GM18498 (cell line): ENCODE measurements around the gene SNX3.
"Not testable (repeated sequence)": the region's sequence is repeated elsewhere in the genome, so short reads cannot be mapped to it uniquely, and the experiment has no call there.

ENCODE experiments used
- ATAC-seq: cut with Tn5 transposase; IDR thresholded peaks from one replicate; pipeline ENCODE4 v1.9.1; 2021; ENCODE audit warnings: mild to moderate bottlenecking, moderate library complexity; ENCODE audit not compliant: unreplicated experiment

SNX3 gene

GRCh38 chr6:108263371-108263770, 2.5 kb upstream of the SNX3 start:
- no peak for ATAC-seq

GRCh38 chr6:108260126-108260808, 573 bp downstream of the SNX3 start:
- peak; percentile 14 for ATAC-seq

GRCh38 chr6:108254433-108255410, 6.1 kb downstream of the SNX3 start:
- ATAC-seq: no peak

GRCh38 chr6:108253241-108253640, 7.6 kb downstream of the SNX3 start:
- no peak for ATAC-seq

- no peak for ATAC-seq
Observed at GRCh38 chr6:108252055-108252454, 8.8 kb downstream of the SNX3 start.

GRCh38 chr6:108251252-108251651, 9.6 kb downstream of the SNX3 start:
- ATAC-seq: no peak

- ATAC-seq: no peak
Observed at GRCh38 chr6:108250240-108250866, 10.5 kb downstream of the SNX3 start.

GRCh38 chr6:108247965-108248536, 12.8 kb downstream of the SNX3 start:
- no peak for ATAC-seq

GRCh38 chr6:108245095-108245494, 15.7 kb downstream of the SNX3 start:
- ATAC-seq: not testable (repeated sequence)

- ATAC-seq: no peak
Observed at GRCh38 chr6:108243836-108244235, 17.0 kb downstream of the SNX3 start.

- ATAC-seq: no peak
Observed at GRCh38 chr6:108242721-108243120, 18.1 kb downstream of the SNX3 start.

- no peak for ATAC-seq
Observed at GRCh38 chr6:108242259-108242658, 18.6 kb downstream of the SNX3 start.

GRCh38 chr6:108238322-108238721, 22.5 kb downstream of the SNX3 start:
- ATAC-seq: no peak

- ATAC-seq: no peak
Observed at GRCh38 chr6:108236791-108237190, 24.0 kb downstream of the SNX3 start.

GRCh38 chr6:108235127-108235526, 25.7 kb downstream of the SNX3 start:
- ATAC-seq: no peak

- no peak for ATAC-seq
Observed at GRCh38 chr6:108228416-108228815, 32.4 kb downstream of the SNX3 start.

GRCh38 chr6:108227290-108227689, 33.5 kb downstream of the SNX3 start:
- ATAC-seq: no peak

GRCh38 chr6:108222504-108222903, 38.3 kb downstream of the SNX3 start:
- no peak for ATAC-seq

- ATAC-seq: no peak
Observed at GRCh38 chr6:108222064-108222463, 38.8 kb downstream of the SNX3 start.

GRCh38 chr6:108211671-108212070, 49.2 kb downstream of the SNX3 start:
- no peak for ATAC-seq

GRCh38 chr6:108210556-108210955, 50.3 kb downstream of the SNX3 start:
- ATAC-seq: no peak
